SK-N-SH (cell line): Measurements from ENCODE around the gene HCST. TPM values are rescaled to one million over a fixed set of nuclear protein-coding genes. Genes with fewer than 3 reads are reported as not detected.

ENCODE experiments used
- CTCF ChIA-PET: fragments of 300-600, 350-600 bp; formaldehyde crosslinking; extraction: SDS; loops from one replicate; lab custom pipeline; 2021; lab: Yijun Ruan, JAX
- POLR2A ChIA-PET: fragments of 350-600 bp; sonication (Branson Sonifier 250); formaldehyde crosslinking; extraction: SDS; loops from one replicate; lab custom pipeline; 2020; ENCODE audit warnings: antibody characterized with exemption, inconsistent platforms; lab: Yijun Ruan, JAX
- DNase-seq: peaks from one replicate; pipeline ENCODE4 v3.0.0; 2012
- H2AFZ ChIP-seq: fragments of 200-600 bp; sonication (generic); 2 replicates; pipeline ENCODE4 v1.8.1; 2016; ENCODE audit warnings: antibody characterized with exemption, mild to moderate bottlenecking, low read depth
- H3F3A ChIP-seq: fragments of 200-600 bp; sonication (generic); replicated peaks from 2 replicates; pipeline ENCODE3; 2016; ENCODE audit warnings: antibody characterized with exemption, mild to moderate bottlenecking; ENCODE audit not compliant: insufficient read depth
- H3K27ac ChIP-seq, 2 experiments: fragments of 200-500 bp in 1 of 2; fragments of 200-600 bp in 1 of 2; sonication (Bioruptor generic) in 1 of 2; sonication (generic), shearing (Covaris generic) in 1 of 2; 2 replicates each; pipeline versions ENCODE4 v1.5.1 to v1.6.1; 2014 to 2016; ENCODE audit warnings: low read depth in 2 of 2, inconsistent platforms in 1 of 2, low read length in 1 of 2, mild to moderate bottlenecking in 1 of 2, mixed read lengths in 1 of 2
- H3K27me3 ChIP-seq: fragments of 200-600 bp; sonication (generic), shearing (Covaris generic); 2 replicates; pipeline ENCODE4 v1.6.1; 2016; ENCODE audit warnings: mixed run types; ENCODE audit not compliant: insufficient read depth
- H3K36me3 ChIP-seq, 2 experiments: fragments of 200-500 bp in 1 of 2; fragments of 200-600 bp in 1 of 2; sonication (Bioruptor generic) in 1 of 2; sonication (generic) in 1 of 2; replicated peaks in 1 of 2; 2 replicates each; pipeline versions ENCODE3 to v1.5.1; 2014 to 2016; ENCODE audit warnings: low read length in 1 of 2, mild to moderate bottlenecking in 1 of 2; ENCODE audit not compliant: insufficient read depth in 2 of 2, control insufficient read depth in 1 of 2
- H3K4me1 ChIP-seq, 2 experiments: fragments of 200-500 bp in 1 of 2; fragments of 200-600 bp in 1 of 2; sonication (Bioruptor generic) in 1 of 2; sonication (generic), shearing (Covaris generic) in 1 of 2; 2 replicates each; pipeline versions ENCODE4 v1.5.1 to v1.6.1; 2014 to 2016; ENCODE audit warnings: low read depth in 1 of 2, low read length in 1 of 2, mixed run types in 1 of 2; ENCODE audit not compliant: insufficient read depth in 2 of 2, control insufficient read depth in 1 of 2
- H3K4me2 ChIP-seq: fragments of 200-600 bp; sonication (generic), shearing (Covaris generic); 2 replicates; pipeline ENCODE4 v1.6.1; 2017; ENCODE audit warnings: mixed run types
- H3K4me3 ChIP-seq, 2 experiments: fragments of 200-500 bp in 1 of 2; fragments of 200-600 bp in 1 of 2; sonication (Bioruptor generic) in 1 of 2; sonication (generic), shearing (Covaris generic) in 1 of 2; 2 replicates each; pipeline versions ENCODE4 v1.5.1 to v1.8.1; 2014 to 2016; ENCODE audit warnings: low read depth in 2 of 2, inconsistent platforms in 1 of 2, low read length in 1 of 2, mild to moderate bottlenecking in 1 of 2, mixed read lengths in 1 of 2, moderate library complexity in 1 of 2
- H3K79me2 ChIP-seq: fragments of 200-600 bp; sonication (generic); 2 replicates; pipeline ENCODE4 v1.8.1; 2017; ENCODE audit warnings: mild to moderate bottlenecking; ENCODE audit not compliant: insufficient read depth
- H3K9ac ChIP-seq: fragments of 200-600 bp; sonication (generic); 2 replicates; pipeline ENCODE4 v1.6.1; 2017; ENCODE audit warnings: mixed run types
- H3K9me2 ChIP-seq: fragments of 200-600 bp; sonication (generic); 2 replicates; pipeline ENCODE4 v1.6.1; 2017; ENCODE audit warnings: mixed run types
- H3K9me3 ChIP-seq: fragments of 200-600 bp; sonication (generic); 2 replicates; pipeline ENCODE4 v1.6.1; 2017; ENCODE audit warnings: mixed run types, mild to moderate bottlenecking, moderate library complexity
- H4K20me1 ChIP-seq: fragments of 200-600 bp; sonication (generic); 2 replicates; pipeline ENCODE4 v1.6.1; 2017; ENCODE audit warnings: mild to moderate bottlenecking, mixed run types; ENCODE audit not compliant: insufficient read depth
- CTCF ChIP-seq: fragments of 200-600 bp; sonication (generic); IDR thresholded peaks from 2 replicates; pipeline ENCODE4 v1.6.1; 2017; ENCODE audit warnings: antibody characterized with exemption, mild to moderate bottlenecking, moderate library complexity
- EP300 ChIP-seq, 2 experiments: IDR thresholded peaks; 2 replicates each; pipeline versions ENCODE4 v1.4.0 to v1.6.1; 2012; ENCODE audit warnings: borderline replicate concordance in 1 of 2, low read depth in 1 of 2, low read length in 1 of 2
- EZH2phosphoT487 ChIP-seq: fragments of 200-600 bp; sonication (generic); IDR thresholded peaks from 2 replicates; pipeline ENCODE4 v1.6.1; 2017; ENCODE audit warnings: low read depth, mixed run types, mild to moderate bottlenecking, antibody characterized with exemption, moderate library complexity, borderline replicate concordance
- FOSL2 ChIP-seq: IDR thresholded peaks from 2 replicates; pipeline ENCODE4 v1.4.0; 2012; ENCODE audit warnings: low read depth, mild to moderate bottlenecking, moderate library complexity, borderline replicate concordance
- FOXJ3 ChIP-seq: sonication (generic); formaldehyde crosslinking; IDR thresholded peaks from 2 replicates; pipeline ENCODE4 v1.5.1; 2020; ENCODE audit warnings: mild to moderate bottlenecking, missing genetic modification reagents
- FOXM1 ChIP-seq: IDR thresholded peaks from 2 replicates; pipeline ENCODE4 v1.4.0; 2012; ENCODE audit warnings: low read depth, mild to moderate bottlenecking
- GATA2 ChIP-seq: sonication (generic); formaldehyde crosslinking; IDR thresholded peaks from 2 replicates; pipeline ENCODE4 v1.5.0; 2020; ENCODE audit warnings: mild to moderate bottlenecking, missing genetic modification reagents
- MEF2A ChIP-seq: IDR thresholded peaks from 2 replicates; pipeline ENCODE4 v1.4.0; 2012; ENCODE audit warnings: low read depth, borderline replicate concordance
- NFIC ChIP-seq: IDR thresholded peaks from 2 replicates; pipeline ENCODE4 v1.4.0; 2012; ENCODE audit warnings: borderline replicate concordance
- NRF1 ChIP-seq: IDR thresholded peaks from 2 replicates; pipeline ENCODE4 v1.6.1; 2012; ENCODE audit warnings: low read depth, mild to moderate bottlenecking, low read length
- RAD21 ChIP-seq: IDR thresholded peaks from 2 replicates; pipeline ENCODE4 v1.6.1; 2012; ENCODE audit warnings: mild to moderate bottlenecking, low read length
- RCOR1 ChIP-seq: fragments of 150-350 bp; IDR thresholded peaks from 2 replicates; pipeline ENCODE4 v1.6.1; 2017; ENCODE audit warnings: antibody characterized with exemption, low read length
- RFX5 ChIP-seq: IDR thresholded peaks from 2 replicates; pipeline ENCODE4 v1.6.1; 2012; ENCODE audit warnings: mild to moderate bottlenecking, improper control_type of control experiment, low read length
- SIN3A ChIP-seq: IDR thresholded peaks from 2 replicates; pipeline ENCODE4 v1.6.1; 2012; ENCODE audit warnings: low read depth, mild to moderate bottlenecking, low read length, moderate library complexity, borderline replicate concordance
- SMC3 ChIP-seq: IDR thresholded peaks from 2 replicates; pipeline ENCODE4 v1.6.1; 2012; ENCODE audit warnings: low read depth, low read length, improper control_type of control experiment
- USF2 ChIP-seq: fragments of 150-350 bp; IDR thresholded peaks from 2 replicates; pipeline ENCODE4 v1.6.1; 2017; ENCODE audit warnings: antibody characterized with exemption, low read length, low read depth, borderline replicate concordance
- WGBS: methylation state at CpG from one replicate; pipeline ENCODE4 v1.1.6; 2017; ENCODE audit warnings: low lambda C conversion rate; 5-methylcytosine and 5-hydroxymethylcytosine counted together
- polyA plus RNA-seq, 3 experiments: library from polyadenylated mRNA; depleted of rRNA; stranded (reverse); fragments of >200 nt; gene quantifications; 2 replicates each; pipeline ENCODE4 v1.2.3, GENCODE V29; 2012
- TF ChIP-seq, protein P1 (sequence below): fragments of 150-350 bp; IDR thresholded peaks from 2 replicates; pipeline ENCODE4 v1.6.1; 2016; ENCODE audit warnings: mild to moderate bottlenecking, low read depth, low read length
- TF ChIP-seq, protein P2 (sequence below): IDR thresholded peaks from 2 replicates; pipeline ENCODE4 v1.4.0; 2012; ENCODE audit warnings: low read depth
- TF ChIP-seq, protein P3 (sequence below): IDR thresholded peaks from 2 replicates; pipeline ENCODE4 v1.4.0; 2012; ENCODE audit warnings: low read depth, borderline replicate concordance
- TF ChIP-seq, protein P4 (sequence below): IDR thresholded peaks from 2 replicates; pipeline ENCODE4 v1.6.1; 2012; ENCODE audit warnings: mild to moderate bottlenecking, low read depth, low read length, moderate library complexity

The HCST gene
- polyA plus RNA-seq, 1 of the 3 experiments (the other 2 are of a cell fraction), result 0.59 TPM

- TF ChIP-seq SIN3A (no peak), RFX5 (no peak), SMC3 (no peak), GATA2 (CRISPR knock-in tag) (no peak), USF2 (no peak), FOXJ3 (CRISPR knock-in tag) (no peak), CTCF (no peak), EP300 (IDR thresholded peaks at IDR 0.05; ENCODE audit: borderline replicate concordance in 1 of 2, low read depth in 1 of 2, low read length in 1 of 2) (no peak), RAD21 (no peak)
- TF ChIP-seq, protein P1, sequence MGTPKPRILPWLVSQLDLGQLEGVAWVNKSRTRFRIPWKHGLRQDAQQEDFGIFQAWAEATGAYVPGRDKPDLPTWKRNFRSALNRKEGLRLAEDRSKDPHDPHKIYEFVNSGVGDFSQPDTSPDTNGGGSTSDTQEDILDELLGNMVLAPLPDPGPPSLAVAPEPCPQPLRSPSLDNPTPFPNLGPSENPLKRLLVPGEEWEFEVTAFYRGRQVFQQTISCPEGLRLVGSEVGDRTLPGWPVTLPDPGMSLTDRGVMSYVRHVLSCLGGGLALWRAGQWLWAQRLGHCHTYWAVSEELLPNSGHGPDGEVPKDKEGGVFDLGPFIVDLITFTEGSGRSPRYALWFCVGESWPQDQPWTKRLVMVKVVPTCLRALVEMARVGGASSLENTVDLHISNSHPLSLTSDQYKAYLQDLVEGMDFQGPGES, result no peak
- TF ChIP-seq, protein P2, sequence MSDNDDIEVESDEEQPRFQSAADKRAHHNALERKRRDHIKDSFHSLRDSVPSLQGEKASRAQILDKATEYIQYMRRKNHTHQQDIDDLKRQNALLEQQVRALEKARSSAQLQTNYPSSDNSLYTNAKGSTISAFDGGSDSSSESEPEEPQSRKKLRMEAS, result no peak
- TF ChIP-seq, protein P3, sequence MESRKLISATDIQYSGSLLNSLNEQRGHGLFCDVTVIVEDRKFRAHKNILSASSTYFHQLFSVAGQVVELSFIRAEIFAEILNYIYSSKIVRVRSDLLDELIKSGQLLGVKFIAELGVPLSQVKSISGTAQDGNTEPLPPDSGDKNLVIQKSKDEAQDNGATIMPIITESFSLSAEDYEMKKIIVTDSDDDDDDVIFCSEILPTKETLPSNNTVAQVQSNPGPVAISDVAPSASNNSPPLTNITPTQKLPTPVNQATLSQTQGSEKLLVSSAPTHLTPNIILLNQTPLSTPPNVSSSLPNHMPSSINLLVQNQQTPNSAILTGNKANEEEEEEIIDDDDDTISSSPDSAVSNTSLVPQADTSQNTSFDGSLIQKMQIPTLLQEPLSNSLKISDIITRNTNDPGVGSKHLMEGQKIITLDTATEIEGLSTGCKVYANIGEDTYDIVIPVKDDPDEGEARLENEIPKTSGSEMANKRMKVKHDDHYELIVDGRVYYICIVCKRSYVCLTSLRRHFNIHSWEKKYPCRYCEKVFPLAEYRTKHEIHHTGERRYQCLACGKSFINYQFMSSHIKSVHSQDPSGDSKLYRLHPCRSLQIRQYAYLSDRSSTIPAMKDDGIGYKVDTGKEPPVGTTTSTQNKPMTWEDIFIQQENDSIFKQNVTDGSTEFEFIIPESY, result no peak
Measured at GRCh38 chr19:35879068-35879467, 23.3 kb upstream of the HCST start (continued).

DNA sequence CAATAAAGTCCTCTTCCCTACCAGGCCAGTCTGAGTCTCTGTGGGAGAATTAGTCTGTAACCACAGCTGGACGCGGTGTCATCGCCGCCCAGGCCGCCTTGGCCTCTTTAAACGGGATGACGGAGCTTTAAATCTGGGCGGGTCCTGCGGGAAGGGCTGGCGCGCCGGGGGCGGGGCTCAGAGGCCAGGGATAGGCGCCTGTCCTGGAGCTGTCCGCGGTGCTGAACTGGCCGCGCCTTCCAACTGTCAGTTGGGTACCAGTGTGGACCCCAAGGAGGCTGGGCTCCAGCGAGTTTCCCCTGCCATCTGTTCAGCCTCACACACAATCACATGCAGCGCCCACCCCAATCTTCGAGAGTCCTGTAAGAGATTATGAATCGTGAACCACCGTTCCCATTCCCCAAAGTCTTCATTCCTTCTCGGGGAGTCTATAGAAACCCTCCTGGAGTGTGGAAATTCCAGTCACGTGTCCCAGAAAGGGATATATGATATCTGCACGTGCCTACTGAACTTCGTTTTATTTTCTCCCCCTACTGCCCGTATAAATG is 22.5 kb upstream of the HCST start:
- POLR2A ChIA-PET, result interaction anchor here (0.6 kb wide), 1 partner anchor 44 kb away, joined by 3 read pairs; no protein-coding TSS in a partner anchor
- TF ChIP-seq FOSL2 (no peak), EZH2phosphoT487 (no peak), EP300 (IDR thresholded peaks at IDR 0.05; ENCODE audit: borderline replicate concordance in 1 of 2, low read depth in 1 of 2, low read length in 1 of 2) (no peak), NFIC (no peak), SIN3A (peak; percentile 75; the same call in 1 of the 2 replicates), FOXM1 (no peak), RCOR1 (no peak), MEF2A (no peak), NRF1 (no peak), FOXJ3 (CRISPR knock-in tag) (no peak)
- TF ChIP-seq, protein P2, result peak; percentile 72
- TF ChIP-seq, protein P4, sequence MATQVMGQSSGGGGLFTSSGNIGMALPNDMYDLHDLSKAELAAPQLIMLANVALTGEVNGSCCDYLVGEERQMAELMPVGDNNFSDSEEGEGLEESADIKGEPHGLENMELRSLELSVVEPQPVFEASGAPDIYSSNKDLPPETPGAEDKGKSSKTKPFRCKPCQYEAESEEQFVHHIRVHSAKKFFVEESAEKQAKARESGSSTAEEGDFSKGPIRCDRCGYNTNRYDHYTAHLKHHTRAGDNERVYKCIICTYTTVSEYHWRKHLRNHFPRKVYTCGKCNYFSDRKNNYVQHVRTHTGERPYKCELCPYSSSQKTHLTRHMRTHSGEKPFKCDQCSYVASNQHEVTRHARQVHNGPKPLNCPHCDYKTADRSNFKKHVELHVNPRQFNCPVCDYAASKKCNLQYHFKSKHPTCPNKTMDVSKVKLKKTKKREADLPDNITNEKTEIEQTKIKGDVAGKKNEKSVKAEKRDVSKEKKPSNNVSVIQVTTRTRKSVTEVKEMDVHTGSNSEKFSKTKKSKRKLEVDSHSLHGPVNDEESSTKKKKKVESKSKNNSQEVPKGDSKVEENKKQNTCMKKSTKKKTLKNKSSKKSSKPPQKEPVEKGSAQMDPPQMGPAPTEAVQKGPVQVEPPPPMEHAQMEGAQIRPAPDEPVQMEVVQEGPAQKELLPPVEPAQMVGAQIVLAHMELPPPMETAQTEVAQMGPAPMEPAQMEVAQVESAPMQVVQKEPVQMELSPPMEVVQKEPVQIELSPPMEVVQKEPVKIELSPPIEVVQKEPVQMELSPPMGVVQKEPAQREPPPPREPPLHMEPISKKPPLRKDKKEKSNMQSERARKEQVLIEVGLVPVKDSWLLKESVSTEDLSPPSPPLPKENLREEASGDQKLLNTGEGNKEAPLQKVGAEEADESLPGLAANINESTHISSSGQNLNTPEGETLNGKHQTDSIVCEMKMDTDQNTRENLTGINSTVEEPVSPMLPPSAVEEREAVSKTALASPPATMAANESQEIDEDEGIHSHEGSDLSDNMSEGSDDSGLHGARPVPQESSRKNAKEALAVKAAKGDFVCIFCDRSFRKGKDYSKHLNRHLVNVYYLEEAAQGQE, result peak; percentile 100

More for the DNA sequence above, 22.5 kb upstream of the HCST start:
- DNase-seq, result peak; percentile 79
- Histone ChIP-seq H3K4me2 (no peak overlapping the region), H3K9me3 (no peaks in the 10 kb centered on the region), H3F3A (no peaks in the 10 kb centered on the region), H4K20me1 (0 out of 2 replicates have a peak, but pooled peaks cover 5% of the 10 kb centered on the region), H3K4me3 (no peak overlapping the region), H2AFZ (no peak overlapping the region), H3K36me3 (peaks cover 0 to 3% of the 10 kb centered on the region in 2 experiments), H3K9ac (no peak overlapping the region), H3K9me2 (no peaks in the 10 kb centered on the region), H3K27me3 (no peaks in the 10 kb centered on the region), H3K79me2 (no peaks in the 10 kb centered on the region), H3K4me1 (no peaks in the 10 kb centered on the region; a peak in 1 of 4 replicates), H3K27ac (no peak overlapping the region)
- CTCF ChIA-PET, result interaction anchor here (1.2 to 6.3 kb wide), 2 partner anchors 21 to 52 kb away, joined by 4 to 57 read pairs; partner anchors contain the start of gene NFKBID
- 27% methylated on average over 16 of the region's 28 CpGs for WGBS
